Activated CD8-positive, alpha-beta T cell treated with anti-CD3 and anti-CD28 coated beads, Interleukin-2, amount 10 ng/mL, durations not matched to agents 7 days and 5 days (primary cell): ENCODE data around the gene ZBTB42. TPM values are rescaled to one million over a fixed set of nuclear protein-coding genes. Genes with fewer than 3 reads are reported as not detected.
A peak's percentile ranks its signal among the peaks of the same experiment; 100 is the strongest.

Experiments
- ATAC-seq: fragments of 150-1000 bp; cut with Tn5 transposase; one replicate; pipeline ENCODE4 v1.10.0; 2021; ENCODE audit warnings: moderate library complexity
- CTCF ChIA-PET: fragments of 350-600 bp; sonication (Branson Sonifier 250); formaldehyde crosslinking; loops from one replicate; lab custom pipeline; 2021; ENCODE audit warnings: antibody characterized with exemption; lab: Charles Lee
- POLR2A ChIA-PET: fragments of 350-600 bp; sonication (Branson Sonifier 250); formaldehyde crosslinking; loops from one replicate; lab custom pipeline; 2021; ENCODE audit warnings: antibody characterized with exemption; lab: Charles Lee
- DNase-seq: peaks from one replicate; pipeline ENCODE4 v3.0.0-alpha.2; 2020
- H3K27ac Mint-ChIP-seq: one replicate; pipeline ENCODE4 v1.8.0; 2021; ENCODE audit warnings: mild to moderate bottlenecking, mixed read lengths
- H3K27me3 Mint-ChIP-seq: one replicate; pipeline ENCODE4 v1.8.0; 2021; ENCODE audit warnings: low read depth, mixed read lengths
- H3K36me3 Mint-ChIP-seq: one replicate; pipeline ENCODE4 v1.8.0; 2021; ENCODE audit warnings: low read depth, mixed read lengths
- H3K4me1 Mint-ChIP-seq: one replicate; pipeline ENCODE4 v1.8.0; 2021; ENCODE audit warnings: low read depth, mixed read lengths
- H3K4me3 Mint-ChIP-seq: one replicate; pipeline ENCODE4 v1.8.0; 2021; ENCODE audit warnings: mild to moderate bottlenecking, mixed read lengths
- H3K9me3 Mint-ChIP-seq: one replicate; pipeline ENCODE4 v1.8.0; 2022; ENCODE audit warnings: mixed read lengths; ENCODE audit not compliant: insufficient read depth
- total RNA-seq, 2 experiments: library from RNA; stranded (reverse); gene quantifications; one replicate each; pipeline ENCODE4 v1.2.3, GENCODE V29; 2021

ZBTB42 gene
- total RNA-seq, 2 experiments from 2014 or later = 5.3 TPM

- DNase-seq (no peak), ATAC-seq (no peak)
- CTCF ChIA-PET = no interaction called here
These were observed 22.1 kb upstream of the ZBTB42 start for GRCh38 chr14:104778694-104779331.

GRCh38 chr14:104779776-104780512 lies 21.0 kb upstream of the ZBTB42 start:
- no peak for ATAC-seq
- Mint-ChIP-seq H3K4me3 (no peak overlapping the region), H3K9me3 (no peaks in the 10 kb centered on the region), H3K27me3 (no peaks in the 10 kb centered on the region), H3K27ac (no peak overlapping the region), H3K36me3 (peaks cover 22% of the 10 kb centered on the region), H3K4me1 (no peaks in the 10 kb centered on the region)
- ChIA-PET CTCF (interaction anchor here (1.9 to 2.0 kb wide), 2 partner anchors 9 to 11 kb away, joined by 5 to 8 read pairs; no protein-coding TSS in a partner anchor), POLR2A (no interaction called here)
- DNase-seq = no peak

More at GRCh38 chr14:104778694-104779331, 22.1 kb upstream of the ZBTB42 start:
- Mint-ChIP-seq H3K36me3 (peaks cover 25% of the 10 kb centered on the region), H3K9me3 (no peaks in the 10 kb centered on the region), H3K4me3 (no peak overlapping the region), H3K27ac (no peak overlapping the region), H3K27me3 (no peaks in the 10 kb centered on the region), H3K4me1 (no peaks in the 10 kb centered on the region)
- POLR2A ChIA-PET = interaction anchor here (0.6 kb wide), 1 partner anchor 109 kb away, joined by 3 read pairs; no protein-coding TSS in a partner anchor

GRCh38 chr14:104780513-104781030 lies 20.3 kb upstream of the ZBTB42 start:
- POLR2A ChIA-PET = interaction anchor here (0.8 kb wide), 1 partner anchor 11 kb away, joined by 4 read pairs; no protein-coding TSS in a partner anchor
- Mint-ChIP-seq H3K27me3 (no peaks in the 10 kb centered on the region), H3K36me3 (peaks cover 22% of the 10 kb centered on the region), H3K4me3 (no peak overlapping the region), H3K9me3 (no peaks in the 10 kb centered on the region), H3K4me1 (peaks cover 2% of the 10 kb centered on the region), H3K27ac (no peak overlapping the region)
- DNase-seq = no peak
- CTCF ChIA-PET = interaction anchor here (0.6 to 2.0 kb wide), 3 partner anchors 10 to 14 kb away, joined by 3 to 8 read pairs (median 5); no protein-coding TSS in a partner anchor
- ATAC-seq = no peak

- H3K27ac Mint-ChIP-seq = no peak overlapping the region
- H3K27me3 Mint-ChIP-seq = no peaks in the 10 kb centered on the region
- DNase-seq = no peak
- ATAC-seq = no peak
- ChIA-PET CTCF (interaction anchor here (0.6 to 2.0 kb wide), 3 partner anchors 11 to 15 kb away, joined by 3 to 8 read pairs (median 5); no protein-coding TSS in a partner anchor), POLR2A (interaction anchor here (0.8 kb wide), 1 partner anchor 10 kb away, joined by 4 read pairs; no protein-coding TSS in a partner anchor)
- no peaks in the 10 kb centered on the region for H3K9me3 Mint-ChIP-seq
- H3K36me3 Mint-ChIP-seq = peaks cover 15% of the 10 kb centered on the region
- H3K4me1 Mint-ChIP-seq = peaks cover 6% of the 10 kb centered on the region
- H3K4me3 Mint-ChIP-seq = no peak overlapping the region
These were observed 19.4 kb upstream of the ZBTB42 start for GRCh38 chr14:104781271-104782077.

- ChIA-PET POLR2A (no interaction called here), CTCF (interaction anchor here (2.0 kb wide), 1 partner anchor 11 kb away, joined by 8 read pairs; no protein-coding TSS in a partner anchor)
- DNase-seq (no peak), ATAC-seq (no peak)
- Mint-ChIP-seq H3K4me3 (no peak overlapping the region), H3K4me1 (peaks cover 12% of the 10 kb centered on the region), H3K27ac (no peak overlapping the region), H3K36me3 (peaks cover 7% of the 10 kb centered on the region), H3K27me3 (no peaks in the 10 kb centered on the region), H3K9me3 (no peaks in the 10 kb centered on the region)
These were observed 18.7 kb upstream of the ZBTB42 start for GRCh38 chr14:104782086-104782807.

- H3K27ac Mint-ChIP-seq = no peak overlapping the region
- DNase-seq (no peak), ATAC-seq (no peak)
- no peaks in the 10 kb centered on the region for H3K27me3 Mint-ChIP-seq
- no peaks in the 10 kb centered on the region for H3K9me3 Mint-ChIP-seq
- ChIA-PET POLR2A (no interaction called here), CTCF (no interaction called here)
- no peak overlapping the region for H3K4me3 Mint-ChIP-seq
- peaks cover 14% of the 10 kb centered on the region for H3K4me1 Mint-ChIP-seq
- H3K36me3 Mint-ChIP-seq = peaks cover 6% of the 10 kb centered on the region
These were observed 18.1 kb upstream of the ZBTB42 start for GRCh38 chr14:104782808-104783139.

- ChIA-PET CTCF (no interaction called here), POLR2A (no interaction called here)
- peaks cover 16% of the 10 kb centered on the region for H3K4me1 Mint-ChIP-seq
- DNase-seq = no peak
- peaks cover 2% of the 10 kb centered on the region for H3K36me3 Mint-ChIP-seq
- H3K9me3 Mint-ChIP-seq = no peaks in the 10 kb centered on the region
- no peak overlapping the region for H3K27ac Mint-ChIP-seq
- H3K27me3 Mint-ChIP-seq = no peaks in the 10 kb centered on the region
- no peak for ATAC-seq
- no peak overlapping the region for H3K4me3 Mint-ChIP-seq
These were observed 17.2 kb upstream of the ZBTB42 start for GRCh38 chr14:104783484-104784217.

- ATAC-seq = no peak
- ChIA-PET POLR2A (no interaction called here), CTCF (no interaction called here)
- Mint-ChIP-seq H3K4me3 (no peak overlapping the region), H3K9me3 (no peaks in the 10 kb centered on the region), H3K4me1 (peaks cover 16% of the 10 kb centered on the region), H3K27me3 (no peaks in the 10 kb centered on the region), H3K27ac (no peak overlapping the region), H3K36me3 (peaks cover 2% of the 10 kb centered on the region)
- no peak for DNase-seq
These were observed 16.7 kb upstream of the ZBTB42 start for GRCh38 chr14:104784218-104784568.

- DNase-seq = no peak
- Mint-ChIP-seq H3K4me1 (peaks cover 16% of the 10 kb centered on the region), H3K4me3 (no peak overlapping the region), H3K27me3 (no peaks in the 10 kb centered on the region), H3K36me3 (peaks cover 4% of the 10 kb centered on the region), H3K27ac (peak overlapping the region; percentile 46), H3K9me3 (no peaks in the 10 kb centered on the region)
- ATAC-seq = no peak
- ChIA-PET POLR2A (no interaction called here), CTCF (interaction anchor here (0.8 kb wide), 1 partner anchor 16 kb away, joined by 3 read pairs; the partner anchor contains the start of gene ZBTB42)
These were observed 15.8 kb upstream of the ZBTB42 start for GRCh38 chr14:104784846-104785707.

- DNase-seq (no peak), ATAC-seq (no peak)
- peak overlapping the region; percentile 34 for H3K27ac Mint-ChIP-seq
- peaks cover 16% of the 10 kb centered on the region for H3K4me1 Mint-ChIP-seq
- H3K27me3 Mint-ChIP-seq = no peaks in the 10 kb centered on the region
- POLR2A ChIA-PET = no interaction called here
- peaks cover 4% of the 10 kb centered on the region for H3K36me3 Mint-ChIP-seq
- CTCF ChIA-PET = no interaction called here
- H3K4me3 Mint-ChIP-seq = no peak overlapping the region
- no peaks in the 10 kb centered on the region for H3K9me3 Mint-ChIP-seq
These were observed 15.2 kb upstream of the ZBTB42 start for GRCh38 chr14:104785708-104786080.
